AML-193 (cell line): Measurements from ENCODE around the gene NT5M.
"Not testable (repeated sequence)": the region's sequence is repeated elsewhere in the genome, so short reads cannot be mapped to it uniquely, and the experiment has no call there.

ENCODE experiments used
- DNase-seq, 2 experiments: peaks; one replicate each; lab custom pipeline; 2025; lab: John Stamatoyannopoulos, UW

NT5M gene

DNA sequence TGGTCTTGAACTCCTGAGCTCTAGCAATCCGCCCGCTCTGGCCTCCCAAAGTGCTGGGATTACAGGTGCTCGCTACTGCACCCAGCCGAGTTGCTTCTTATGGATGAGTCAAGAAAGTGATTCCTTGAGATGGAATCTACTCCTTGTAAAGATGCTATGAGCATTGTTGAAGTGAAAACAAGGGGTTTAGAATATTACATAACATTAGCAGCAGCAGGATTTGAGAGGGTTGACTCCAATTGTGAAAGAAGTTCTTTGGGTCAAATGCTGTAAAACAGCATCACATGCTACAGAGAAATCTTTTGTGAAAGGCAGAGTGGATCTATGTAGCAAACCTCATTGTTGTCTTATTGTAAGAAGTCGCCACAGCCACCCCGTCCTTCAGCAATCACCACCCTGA, 72.7 kb downstream of the NT5M start:
- DNase-seq = no peak

DNA sequence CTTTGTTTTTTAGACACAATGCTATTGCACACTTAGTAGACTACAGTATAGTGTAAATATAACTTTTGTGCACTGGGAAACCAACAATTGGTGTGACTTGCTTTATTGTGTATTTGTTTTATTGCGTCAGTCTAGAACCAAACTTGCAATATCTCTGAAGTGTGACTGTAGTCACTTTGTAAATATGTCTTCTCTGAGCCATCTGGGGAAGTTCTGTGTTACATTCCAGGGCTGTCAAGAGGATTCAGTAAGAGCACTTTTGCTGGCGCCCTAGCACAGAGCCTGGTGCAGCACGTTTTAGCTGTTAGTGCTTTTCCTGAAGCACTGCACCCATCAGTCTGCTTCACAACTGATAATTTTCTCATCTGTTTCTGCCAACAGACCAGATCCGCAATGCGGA, 73.2 kb downstream of the NT5M start:
- no peak for DNase-seq

DNA sequence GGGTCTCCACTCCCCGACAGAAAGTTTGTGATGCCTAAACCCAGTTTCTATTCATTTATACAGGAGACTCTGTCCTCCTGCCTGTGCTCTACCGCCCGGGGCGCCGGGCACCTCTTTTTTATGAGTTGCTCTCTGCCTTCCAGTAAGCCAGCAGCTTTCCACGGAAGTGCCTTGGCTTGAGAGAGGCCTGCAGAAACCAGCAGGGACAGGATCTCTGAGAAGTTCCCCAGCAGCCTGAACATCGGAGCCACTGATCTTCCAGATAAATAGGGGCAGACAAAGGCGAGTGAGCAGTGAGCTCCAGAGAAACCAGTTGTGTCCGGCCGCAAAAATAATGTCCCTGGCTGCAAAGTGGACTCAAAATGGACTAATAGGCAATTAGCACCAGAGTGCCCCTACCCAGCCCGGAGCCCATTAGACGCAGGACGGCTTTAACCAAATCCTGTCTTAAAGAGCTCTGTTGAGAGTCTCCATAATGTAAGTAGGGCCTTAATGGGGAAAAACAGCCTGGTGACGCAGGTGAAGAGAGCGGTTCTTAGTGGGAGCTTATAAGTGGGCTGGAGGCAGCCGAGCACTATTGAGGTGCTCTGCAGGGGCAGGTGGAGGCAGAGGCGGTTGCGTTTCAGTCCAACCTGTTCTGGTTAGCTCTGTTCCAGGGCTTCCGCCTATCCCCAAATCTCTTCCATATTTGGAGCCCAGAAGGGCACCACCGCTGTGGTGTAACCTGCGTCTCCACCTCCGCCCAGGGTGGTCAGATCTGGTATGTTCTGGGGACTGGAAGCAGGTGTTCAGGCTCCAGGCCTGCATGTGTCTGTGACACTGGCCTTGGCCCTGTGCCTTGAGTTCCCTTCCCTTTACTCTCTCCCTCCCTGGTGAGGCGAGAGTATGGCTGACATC, 74.1 kb downstream of the NT5M start:
- DNase-seq = no peak

DNA sequence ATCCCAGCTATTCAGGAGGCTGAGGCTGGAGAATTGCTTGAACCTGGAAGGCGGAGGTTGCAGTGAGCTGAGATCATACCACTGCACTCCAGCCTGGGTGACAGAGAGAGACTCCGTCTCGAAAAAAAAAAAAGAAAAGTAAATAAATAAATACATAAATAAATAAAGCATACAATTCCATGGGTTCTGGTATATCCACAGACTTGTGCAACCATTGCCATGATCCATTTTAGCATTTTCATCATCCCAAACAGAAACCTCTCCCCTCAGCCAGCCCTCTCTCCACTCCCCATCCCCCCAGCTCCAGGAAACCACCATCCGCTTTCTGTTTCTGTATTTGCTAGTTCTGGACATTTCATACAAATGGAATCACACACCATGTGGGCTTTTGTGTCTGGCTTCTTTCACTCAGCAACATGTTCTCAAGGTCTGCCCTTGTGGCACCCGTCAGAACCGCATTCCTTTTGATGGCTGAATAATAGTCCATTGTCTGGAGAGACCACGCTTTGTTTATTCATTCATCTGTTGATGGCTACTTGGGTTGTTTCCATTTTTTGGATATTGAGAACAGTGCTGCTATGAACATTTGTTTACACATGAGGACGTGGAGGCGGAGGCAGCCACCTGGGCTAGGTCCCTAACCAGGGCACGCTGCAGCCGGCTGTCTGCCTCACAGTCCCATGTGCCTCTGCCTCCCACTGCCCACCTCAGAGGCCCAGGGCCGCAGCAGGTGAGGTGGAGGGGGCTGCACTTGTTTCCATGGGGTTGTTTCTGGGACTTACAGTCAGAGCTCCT, 76.2 kb downstream of the NT5M start:
- DNase-seq = no peak

DNA sequence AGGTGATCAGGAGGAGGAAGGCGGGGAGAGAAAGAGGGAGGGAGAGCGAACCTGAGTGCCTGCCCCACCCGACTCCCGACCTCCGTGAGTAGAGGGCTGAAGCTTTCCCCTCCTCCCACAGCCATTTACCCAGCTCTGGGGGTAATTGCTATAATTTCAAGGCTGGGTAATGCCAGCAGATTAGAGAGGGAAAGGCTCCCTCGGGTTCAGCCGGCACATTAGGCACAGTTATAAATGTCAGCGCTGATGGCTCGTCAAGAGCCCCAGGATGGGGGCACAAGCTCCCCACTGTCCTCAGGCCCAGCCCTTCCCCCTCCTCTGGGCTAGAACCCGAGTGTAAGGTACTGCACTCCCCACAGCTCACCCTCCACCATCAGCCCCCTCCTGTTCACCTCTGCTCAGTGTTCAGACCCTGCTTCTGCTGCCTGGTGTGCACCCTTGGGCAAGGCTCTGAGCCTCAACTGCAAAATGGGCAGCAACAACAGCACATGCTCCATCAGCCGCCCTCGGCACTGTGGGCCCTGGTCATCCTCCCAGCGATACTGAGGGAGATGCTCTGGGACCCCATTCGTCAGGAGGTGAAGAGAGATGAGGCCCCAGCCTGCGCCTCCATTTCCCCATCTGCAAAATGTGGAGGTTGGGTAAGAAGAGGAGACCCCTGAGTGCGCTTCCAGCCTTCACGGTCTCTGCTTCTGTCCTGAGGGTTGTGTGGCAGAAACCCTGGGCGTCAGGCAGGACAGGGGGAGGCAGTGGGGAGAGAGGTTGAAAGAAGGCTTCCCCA, 77.2 kb downstream of the NT5M start:
- no peak for DNase-seq

DNA sequence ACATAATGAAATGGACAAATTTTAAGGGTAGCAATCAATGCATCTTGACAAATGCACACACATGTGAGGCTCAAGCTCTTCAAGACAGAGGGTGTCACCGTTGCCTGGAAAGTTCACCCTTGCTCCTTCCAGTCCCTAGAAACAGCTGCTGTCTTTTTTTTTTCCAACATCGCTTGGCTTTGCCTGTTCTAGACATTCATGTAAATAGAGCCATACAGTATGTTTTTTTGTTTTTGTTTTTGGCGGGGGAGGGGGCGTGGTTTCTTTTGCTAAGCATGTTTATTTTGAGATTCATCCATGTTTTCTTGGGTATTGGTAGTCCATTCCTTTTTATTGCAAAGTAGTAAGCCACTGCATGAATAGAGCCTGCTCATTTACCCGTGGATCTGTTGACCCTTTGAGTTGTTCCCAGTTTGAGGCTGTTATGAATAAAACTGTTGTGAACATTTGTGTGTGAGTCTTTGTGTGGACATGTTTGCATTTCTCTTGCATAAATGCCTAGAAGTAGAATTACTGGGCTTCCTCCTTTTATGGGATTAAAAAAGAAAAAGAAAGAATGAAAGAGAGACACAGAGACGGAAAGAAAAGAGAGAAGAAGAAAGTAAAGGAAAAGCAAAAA, 78.4 kb downstream of the NT5M start:
- no peak for DNase-seq

DNA sequence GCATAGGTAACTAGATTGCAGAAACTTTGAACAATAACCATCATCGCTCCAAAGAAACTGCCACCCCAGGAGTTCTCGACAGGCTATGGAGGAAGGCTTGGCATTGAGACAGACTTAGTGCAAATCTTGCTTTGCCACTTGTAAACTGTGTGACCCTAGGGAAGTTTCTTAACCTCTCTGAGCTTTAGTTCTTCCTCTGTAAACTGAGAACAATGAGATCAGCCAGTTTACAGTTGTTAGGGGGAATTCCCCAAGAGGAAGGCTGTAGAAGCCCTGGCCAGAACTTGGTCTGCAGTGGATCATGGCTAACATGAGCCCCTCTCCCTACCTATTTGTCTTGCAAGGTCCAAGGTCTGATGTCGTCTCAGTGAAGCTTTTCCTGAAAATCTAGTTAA, 78.9 kb downstream of the NT5M start:
- DNase-seq = no peak

DNA sequence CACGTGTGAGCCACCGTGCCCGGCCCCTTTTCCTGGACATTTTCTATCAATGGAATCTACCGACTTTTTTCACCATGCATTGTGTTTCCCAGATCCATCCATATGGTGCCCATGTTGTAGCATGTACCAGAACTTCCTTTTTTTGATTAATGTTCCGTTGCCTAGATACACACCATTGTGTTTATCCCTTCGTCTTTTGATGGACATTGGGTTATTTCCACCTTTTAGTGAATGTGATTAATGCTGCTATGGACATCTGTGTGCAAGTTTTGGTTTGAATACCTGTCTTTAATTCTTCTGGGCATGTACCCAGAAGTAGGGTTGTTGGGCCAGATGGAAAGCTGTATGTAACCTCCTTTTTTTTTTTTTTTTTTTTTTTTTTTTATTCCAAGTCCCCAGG, 79.8 kb downstream of the NT5M start:
- no peak for DNase-seq

DNA sequence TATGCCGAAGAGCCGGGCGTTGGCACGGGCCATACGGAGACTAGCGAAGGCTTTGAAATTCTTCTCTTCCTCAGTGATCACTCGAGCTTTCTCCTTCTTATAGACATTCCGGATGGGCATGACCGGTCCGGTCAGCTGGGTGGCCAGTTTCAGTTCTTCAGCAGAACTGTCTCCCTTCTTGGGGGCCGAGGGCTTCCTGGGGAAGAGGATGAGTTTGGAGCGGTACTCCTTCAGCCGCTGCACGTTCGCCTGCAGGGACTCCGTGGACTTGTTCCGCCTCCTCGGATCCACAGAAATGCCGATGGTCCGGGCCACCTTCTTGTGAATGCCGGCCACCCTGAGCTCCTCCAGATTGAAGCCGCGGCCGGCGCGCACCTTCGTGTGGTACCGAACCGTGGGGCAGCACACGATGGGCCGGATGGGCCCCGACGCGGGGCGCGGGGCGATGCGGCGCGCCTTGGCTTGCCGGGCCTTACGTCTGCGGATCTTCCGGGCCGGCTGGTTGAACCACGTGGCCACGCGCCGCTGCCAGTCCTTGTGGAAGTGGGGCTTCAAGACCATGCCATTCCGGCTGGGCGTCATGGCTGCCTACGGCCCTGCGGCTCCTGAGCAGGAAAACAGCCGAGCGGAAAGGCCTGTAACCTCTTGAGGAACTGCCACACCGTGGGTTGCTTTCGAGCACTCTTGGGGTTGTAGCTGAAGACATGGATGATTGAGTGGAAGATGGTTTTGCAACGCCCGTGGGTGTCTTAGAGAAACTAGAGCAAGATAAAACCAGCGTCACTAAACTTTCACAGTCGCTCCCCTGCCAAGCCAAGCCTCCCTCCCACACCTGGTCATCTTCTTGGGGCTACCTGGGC, 80.5 kb downstream of the NT5M start:
- DNase-seq = not testable (repeated sequence)

DNA sequence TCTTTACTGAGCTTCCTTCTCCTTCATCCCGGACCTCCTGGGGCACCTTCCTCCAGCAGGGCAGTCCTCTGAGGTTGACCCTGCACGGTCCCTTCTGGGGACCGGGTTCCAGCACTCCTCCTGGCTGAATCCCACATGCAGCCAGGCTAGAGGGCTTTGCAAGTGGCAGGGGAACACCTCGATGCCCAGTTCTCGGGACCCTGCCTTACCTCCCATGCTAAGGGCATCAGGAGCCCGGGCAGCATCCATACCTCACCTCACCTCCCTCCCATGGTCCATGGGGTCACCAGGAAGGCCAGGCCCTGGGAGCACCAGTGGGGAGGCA, 81.1 kb downstream of the NT5M start:
- DNase-seq = no peak

DNA sequence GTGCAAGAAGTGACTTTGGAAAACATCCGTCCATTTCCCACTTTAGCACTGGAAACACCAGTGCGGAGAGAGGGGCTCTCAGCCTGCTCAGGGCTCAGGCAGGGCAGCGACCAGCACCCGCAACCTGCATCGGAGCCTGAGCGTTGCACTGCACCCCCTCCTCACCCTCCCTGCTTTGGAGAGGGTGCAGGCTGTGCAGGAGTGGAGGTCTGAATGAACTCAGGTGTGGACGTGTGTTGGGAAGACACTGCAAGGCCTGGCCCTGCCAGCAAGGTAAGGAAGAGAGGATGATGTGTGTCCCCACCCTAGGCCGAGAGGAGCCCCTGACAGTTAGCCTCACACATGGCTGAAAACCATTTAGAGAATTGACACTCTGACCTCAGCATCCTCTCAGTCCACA, 81.8 kb downstream of the NT5M start:
- DNase-seq = no peak

DNA sequence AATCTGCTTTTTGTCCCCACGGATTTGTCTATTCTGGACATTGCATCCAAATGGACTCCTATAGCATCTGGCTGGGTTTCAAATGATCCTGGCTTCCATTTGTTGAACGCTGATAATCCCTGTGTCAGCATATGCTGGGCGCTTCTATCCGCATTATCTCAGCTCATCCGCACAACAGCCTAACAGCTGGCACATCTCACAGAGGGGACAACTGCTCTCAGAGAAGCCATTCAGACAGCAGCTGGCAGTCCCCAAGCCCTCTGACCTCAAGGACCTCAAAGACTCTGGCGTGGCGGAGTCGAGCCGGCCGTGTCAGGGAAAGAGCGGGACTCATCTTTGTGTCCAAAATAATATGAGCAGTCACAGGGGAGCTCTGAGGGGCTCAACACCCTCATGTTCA, 82.3 kb downstream of the NT5M start:
- no peak for DNase-seq

DNA sequence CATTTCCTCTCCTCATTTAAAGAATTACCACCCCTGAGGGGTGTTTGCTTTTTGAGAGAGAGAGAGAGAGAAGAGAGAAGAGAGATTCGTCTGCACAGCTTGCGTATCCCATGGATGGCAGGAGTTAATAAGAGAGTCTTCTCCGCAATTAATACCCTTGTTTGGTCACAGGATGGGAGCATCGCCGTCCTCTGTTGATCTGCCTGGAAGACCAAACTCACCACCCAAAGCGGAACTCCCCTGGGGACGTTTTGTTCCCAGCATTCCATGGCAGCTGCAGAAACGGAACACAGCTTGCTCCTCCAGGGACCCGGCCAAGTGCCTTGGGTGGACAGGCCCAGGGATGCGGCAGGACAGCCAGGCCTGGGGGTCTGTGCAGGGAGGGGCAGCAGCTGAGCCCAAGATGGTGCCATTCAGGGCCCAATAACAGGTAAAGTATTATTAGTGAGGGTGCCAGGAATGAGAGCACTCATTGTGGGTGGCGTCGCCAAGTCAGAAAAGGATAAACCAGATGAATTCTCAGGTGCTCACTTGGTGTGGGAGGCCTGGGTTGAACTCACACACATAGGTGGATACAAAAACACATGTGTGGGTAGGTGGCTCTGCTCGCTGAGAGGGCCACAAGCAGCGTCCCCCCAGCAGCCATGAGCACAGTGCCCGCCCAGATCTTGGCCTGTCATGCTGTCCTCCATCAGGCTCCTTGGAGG, 83.1 kb downstream of the NT5M start:
- no peak for DNase-seq

DNA sequence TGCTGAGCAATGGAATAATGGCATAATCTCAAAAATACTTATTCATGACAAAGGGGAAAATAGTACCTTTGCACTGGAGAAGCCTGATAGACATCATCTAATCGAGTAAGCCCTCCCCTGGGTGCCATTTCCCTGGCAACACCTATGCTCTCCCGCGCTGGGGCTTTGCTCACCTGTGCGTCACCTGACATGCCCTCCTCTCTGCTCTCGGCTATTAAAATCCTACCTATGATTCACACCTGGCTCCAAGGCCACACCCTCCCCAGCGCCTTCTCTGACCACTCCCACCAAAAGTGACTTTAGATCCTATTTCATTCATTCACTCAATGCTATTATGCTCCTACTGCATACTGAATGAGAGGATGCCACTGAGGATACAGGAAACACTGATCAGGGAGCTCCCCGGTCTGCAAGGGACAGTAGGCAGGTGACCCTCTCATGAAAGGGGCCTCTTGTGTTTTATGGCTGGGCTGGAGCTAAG, 83.9 kb downstream of the NT5M start:
- no peak for DNase-seq

DNA sequence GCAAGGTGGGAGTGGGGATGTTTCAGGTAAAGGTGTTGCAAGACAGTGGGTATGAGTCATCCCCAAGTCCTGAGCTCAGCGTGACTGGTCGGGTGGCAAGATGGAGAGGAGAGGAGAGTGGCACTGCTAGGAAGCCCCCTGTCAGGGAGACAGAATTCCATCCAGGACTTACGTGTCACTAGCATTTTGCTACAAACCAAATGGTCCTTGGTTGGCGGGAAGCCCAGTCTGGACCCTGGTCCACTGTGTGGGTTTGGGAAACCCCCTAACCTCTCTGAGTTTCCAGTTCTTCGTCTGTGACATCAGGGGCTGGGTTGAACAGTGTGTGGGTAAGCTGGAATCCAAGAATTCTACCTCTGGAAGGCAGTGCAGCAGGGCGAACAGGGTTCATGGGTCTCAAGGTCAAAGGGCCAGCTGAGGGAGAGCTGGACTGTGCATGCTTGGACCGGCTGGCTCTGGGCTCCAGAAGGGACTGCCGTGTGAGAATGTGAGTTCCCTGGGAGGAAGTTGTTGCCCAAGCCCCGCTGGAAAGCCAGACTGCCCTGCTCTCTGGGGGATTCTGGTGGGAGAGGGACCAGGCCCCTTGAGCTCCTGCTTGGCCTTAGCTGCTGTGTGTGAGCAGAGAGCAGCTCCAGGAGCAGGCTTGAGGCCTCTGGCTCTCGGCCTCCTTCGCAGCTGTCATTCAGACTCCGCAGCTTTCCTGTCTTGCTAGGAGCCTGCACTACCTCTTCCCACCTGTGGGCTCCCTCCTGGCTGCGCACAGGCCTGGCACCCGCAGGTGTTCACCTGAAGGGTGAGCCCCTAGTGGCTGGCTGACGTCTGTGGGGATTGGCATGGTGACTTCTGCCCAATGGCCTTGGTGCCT, 84.6 kb downstream of the NT5M start:
- DNase-seq = no peak

DNA sequence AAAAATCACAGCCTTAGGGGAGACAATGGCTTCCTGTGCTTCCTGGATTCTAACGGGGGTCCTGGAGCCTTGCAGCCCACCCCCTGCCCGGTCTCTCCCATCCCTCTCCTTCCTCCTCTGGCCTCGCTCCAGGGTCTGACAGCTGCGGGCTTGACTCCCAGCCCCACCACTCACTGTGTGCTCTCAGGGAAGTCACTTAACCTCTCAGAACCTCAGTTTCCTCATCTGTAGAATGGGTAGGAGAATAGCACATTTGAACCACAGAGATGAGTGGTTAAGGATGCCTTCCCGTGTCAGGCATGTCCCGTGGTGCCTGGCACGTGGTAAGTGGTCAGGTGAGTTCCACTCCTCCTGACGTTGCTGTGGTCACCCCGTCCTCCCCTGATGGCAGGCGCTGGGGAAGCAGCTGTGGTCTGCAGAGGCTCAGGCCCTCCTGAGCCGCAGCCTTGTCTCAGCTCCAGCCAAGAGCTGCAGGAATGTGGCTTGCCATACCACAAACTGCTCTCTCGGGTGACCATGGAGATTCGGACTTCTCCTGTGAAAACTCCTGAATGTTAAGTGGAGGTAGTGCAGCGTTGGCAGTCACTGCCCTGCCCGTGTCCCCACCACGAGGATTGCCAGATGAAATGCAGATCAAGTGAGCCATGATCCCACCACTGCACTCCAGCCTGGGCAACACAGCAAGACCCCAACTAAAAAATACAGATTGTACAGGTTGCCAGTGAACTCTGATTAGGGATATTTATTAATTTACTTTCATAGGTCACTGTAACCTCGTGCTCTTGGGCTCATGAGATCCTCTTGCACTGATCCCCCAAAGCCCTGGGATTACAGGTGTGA, 85.7 kb downstream of the NT5M start:
- no peak for DNase-seq

DNA sequence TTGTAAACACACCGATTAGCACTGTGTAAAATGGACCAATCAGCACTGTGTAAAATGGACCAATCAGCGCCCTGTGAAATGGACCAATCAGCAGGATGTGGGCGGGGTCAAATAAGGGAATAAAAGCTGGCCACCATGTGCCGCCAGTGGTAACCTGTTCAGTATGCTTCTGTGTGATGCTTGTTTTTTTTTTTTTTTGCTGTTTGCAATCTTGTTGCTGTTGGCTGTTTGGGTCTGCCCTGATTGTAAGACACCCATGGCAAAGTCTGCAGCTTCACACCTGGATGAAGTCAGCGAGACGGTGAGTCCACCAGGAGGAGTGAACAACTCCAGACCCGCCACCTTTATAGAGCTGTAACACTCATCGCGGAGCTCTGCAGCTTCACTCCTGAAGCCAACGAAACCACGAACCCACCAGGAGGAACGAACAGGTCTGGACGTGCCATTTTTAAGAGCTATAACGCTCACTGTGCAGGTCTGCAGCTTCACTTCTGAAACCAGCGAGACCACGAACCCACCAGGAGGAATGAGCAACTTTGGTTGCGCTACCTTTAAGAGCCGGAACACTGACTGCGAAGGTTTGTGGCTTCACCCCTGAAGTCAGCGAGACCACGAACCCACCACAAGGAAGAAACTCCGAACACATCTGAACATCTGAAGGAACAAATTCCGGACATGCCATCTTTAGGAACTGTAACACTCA, 88.6 kb downstream of the NT5M start:
- DNase-seq = no peak

DNA sequence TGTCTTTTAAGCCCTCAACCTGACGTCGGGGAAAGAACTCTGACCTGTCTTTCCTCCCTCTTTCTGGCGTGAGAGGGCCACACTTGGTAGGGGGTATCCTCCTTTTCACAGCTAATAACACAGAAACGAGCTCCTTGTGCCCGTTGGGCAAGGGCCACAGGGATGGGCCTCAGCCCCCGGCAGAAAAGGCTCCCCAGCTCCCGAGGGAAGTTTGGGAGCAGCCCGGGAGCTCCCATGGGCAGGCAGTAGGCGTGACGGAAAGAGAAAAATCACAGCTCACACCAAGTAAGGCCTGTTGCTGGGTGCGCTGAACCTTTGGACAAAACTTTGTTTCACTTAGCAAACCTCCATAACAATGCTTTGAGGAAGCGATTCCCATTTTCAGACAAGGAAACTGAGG, 90.8 kb downstream of the NT5M start:
- DNase-seq = no peak
